Gastrocnemius medialis (tissue), 4 donors: Measurements from ENCODE around the gene FTCD. TPM values are rescaled to one million over a fixed set of nuclear protein-coding genes. Genes with fewer than 3 reads are reported as not detected.

Experiments
- ATAC-seq, 2 donors: fragments of 150-250 bp; one replicate each; pipeline ENCODE4 v1.9.1; 2016
- DNase-seq, 2 donors: peaks; one replicate each; pipeline ENCODE4 v3.0.0-alpha.2; 2019
- H3K27ac ChIP-seq, 4 donors: fragments of 200-600 bp; sonication (generic); 1 replicate in 1 of 4; 2 replicates in 3 of 4; pipeline ENCODE4 v1.5.1; 2016 to 2018; ENCODE audit warnings: mild to moderate bottlenecking in 2 of 4, moderate library complexity in 1 of 4
- H3K27me3 ChIP-seq, 3 donors: fragments of 200-600 bp; sonication (generic) in 2 of 3; 1 replicate in 1 of 3; 2 replicates in 2 of 3; pipeline versions ENCODE4 v1.5.1 to v1.6.0; 2016 to 2019; ENCODE audit warnings: mild to moderate bottlenecking in 1 of 3, moderate library complexity in 1 of 3
- H3K36me3 ChIP-seq, 2 donors: fragments of 200-600 bp; sonication (generic) in 1 of 2; one replicate each; pipeline ENCODE4 v1.5.1; 2017 to 2018
- H3K4me1 ChIP-seq, 2 donors: fragments of 200-600 bp; sonication (generic) in 1 of 2; one replicate each; pipeline ENCODE4 v1.5.1; 2016 to 2017; ENCODE audit warnings: mild to moderate bottlenecking in 2 of 2
- H3K4me3 ChIP-seq, 4 donors: fragments of 200-600 bp; sonication (generic) in 3 of 4; 1 replicate in 1 of 4; 2 replicates in 3 of 4; pipeline ENCODE4 v1.5.1; 2016 to 2019; ENCODE audit warnings: mild to moderate bottlenecking in 2 of 4
- H3K9me3 ChIP-seq, 3 donors: fragments of 200-600 bp; sonication (generic) in 2 of 3; 1 replicate in 1 of 3; 2 replicates in 2 of 3; pipeline ENCODE4 v1.5.1; 2016 to 2019
- POLR2A ChIP-seq, 2 donors: fragments of 450-650 bp; IDR thresholded peaks; one replicate each; pipeline ENCODE4 v1.6.1; 2017; ENCODE audit warnings: antibody characterized with exemption in 2 of 2, mild to moderate bottlenecking in 2 of 2, moderate library complexity in 2 of 2
- in situ Hi-C, 4 donors: fragments of 200-750 bp; cut with MboI; loops; one replicate each; pipeline versions ENCODE4 v1.15.0 to v1.8.0; 2017; ENCODE audit warnings: low sequenced_read_pairs in 4 of 4
- intact Hi-C: fragments of 100-400 bp; cut with DNase I; formaldehyde crosslinking; loops from one replicate; pipeline ENCODE4 v1.15.1; 2023; ENCODE audit warnings: low total_unique reads
- total RNA-seq, 4 donors: library from RNA; depleted of rRNA; stranded (reverse); fragments of >200 nt; gene quantifications; one replicate each; pipeline versions ENCODE4 v1.1.0 to v1.2.3, GENCODE V29; 2016
- TF ChIP-seq, protein P1 (sequence below), 5 experiments: fragments of 450-650 bp in 3 of 5; fragments of 200-600 bp in 2 of 5; sonication (generic) in 2 of 5; IDR thresholded peaks in 4 of 5; conservative IDR thresholded peaks in 1 of 5; 1 replicate in 4 of 5; 2 replicates in 1 of 5; pipeline ENCODE4 v1.5.1; 2016 to 2019; ENCODE audit warnings: antibody characterized with exemption in 5 of 5, mild to moderate bottlenecking in 3 of 5, moderate library complexity in 3 of 5

FTCD gene
- total RNA-seq, 4 donors from 2014 or later = 0.33 to 0.95 TPM; not detected in 2

DNA sequence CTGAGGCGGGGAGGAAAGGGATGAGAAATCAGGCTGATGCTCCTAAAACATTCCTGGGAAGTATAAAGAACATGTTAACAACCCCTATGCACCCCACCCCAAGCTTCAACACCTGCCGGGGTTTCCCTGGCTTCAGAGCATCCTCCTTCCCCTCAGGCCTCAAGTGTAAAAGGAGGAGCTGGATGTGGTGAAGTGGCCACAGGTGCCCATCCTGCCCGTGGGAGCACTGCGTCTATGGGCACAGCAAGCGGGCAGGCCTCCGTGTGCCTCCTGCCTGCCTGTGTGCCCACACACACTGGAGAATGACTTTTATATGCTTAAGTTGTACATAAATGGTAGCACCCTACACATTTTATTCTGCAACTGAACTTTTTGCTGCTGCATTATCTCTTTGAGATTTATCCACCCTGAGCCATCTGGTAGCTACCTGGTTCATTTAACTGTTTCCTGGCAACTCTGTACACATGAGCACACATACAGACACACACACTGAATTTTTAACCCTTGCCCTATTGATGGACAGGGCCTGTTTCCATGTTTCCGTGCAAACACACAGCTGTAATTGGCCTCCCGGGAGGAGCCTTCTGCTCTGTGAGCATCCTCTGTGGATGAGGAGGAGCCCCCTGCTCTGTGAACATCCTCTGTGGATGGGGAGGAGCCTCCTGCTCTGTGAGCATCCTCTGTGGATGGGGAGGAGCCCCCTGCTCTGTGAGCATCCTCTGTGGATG is 13.4 kb upstream of the FTCD start:
- Histone ChIP-seq H3K27me3 (peaks cover 0 to 5% (median 0%) of the 10 kb centered on the region in 3 donors), H3K4me3 (no peak overlapping the region), H3K27ac (no peak overlapping the region), H3K36me3 (no peaks in the 10 kb centered on the region), H3K9me3 (no peaks in the 10 kb centered on the region), H3K4me1 (no peaks in the 10 kb centered on the region)
- intact Hi-C loops (no loop called here), in situ Hi-C loops (no loop called here)
- no peak for TF ChIP-seq POLR2A (IDR thresholded peaks at IDR 0.05)
- TF ChIP-seq, protein P1, sequence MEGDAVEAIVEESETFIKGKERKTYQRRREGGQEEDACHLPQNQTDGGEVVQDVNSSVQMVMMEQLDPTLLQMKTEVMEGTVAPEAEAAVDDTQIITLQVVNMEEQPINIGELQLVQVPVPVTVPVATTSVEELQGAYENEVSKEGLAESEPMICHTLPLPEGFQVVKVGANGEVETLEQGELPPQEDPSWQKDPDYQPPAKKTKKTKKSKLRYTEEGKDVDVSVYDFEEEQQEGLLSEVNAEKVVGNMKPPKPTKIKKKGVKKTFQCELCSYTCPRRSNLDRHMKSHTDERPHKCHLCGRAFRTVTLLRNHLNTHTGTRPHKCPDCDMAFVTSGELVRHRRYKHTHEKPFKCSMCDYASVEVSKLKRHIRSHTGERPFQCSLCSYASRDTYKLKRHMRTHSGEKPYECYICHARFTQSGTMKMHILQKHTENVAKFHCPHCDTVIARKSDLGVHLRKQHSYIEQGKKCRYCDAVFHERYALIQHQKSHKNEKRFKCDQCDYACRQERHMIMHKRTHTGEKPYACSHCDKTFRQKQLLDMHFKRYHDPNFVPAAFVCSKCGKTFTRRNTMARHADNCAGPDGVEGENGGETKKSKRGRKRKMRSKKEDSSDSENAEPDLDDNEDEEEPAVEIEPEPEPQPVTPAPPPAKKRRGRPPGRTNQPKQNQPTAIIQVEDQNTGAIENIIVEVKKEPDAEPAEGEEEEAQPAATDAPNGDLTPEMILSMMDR (IDR thresholded peaks at IDR 0.05 in 4 of 5, conservative IDR thresholded peaks at IDR 0.05 in 1 of 5) = no peak
- no peak for DNase-seq
- no peak for ATAC-seq

DNA sequence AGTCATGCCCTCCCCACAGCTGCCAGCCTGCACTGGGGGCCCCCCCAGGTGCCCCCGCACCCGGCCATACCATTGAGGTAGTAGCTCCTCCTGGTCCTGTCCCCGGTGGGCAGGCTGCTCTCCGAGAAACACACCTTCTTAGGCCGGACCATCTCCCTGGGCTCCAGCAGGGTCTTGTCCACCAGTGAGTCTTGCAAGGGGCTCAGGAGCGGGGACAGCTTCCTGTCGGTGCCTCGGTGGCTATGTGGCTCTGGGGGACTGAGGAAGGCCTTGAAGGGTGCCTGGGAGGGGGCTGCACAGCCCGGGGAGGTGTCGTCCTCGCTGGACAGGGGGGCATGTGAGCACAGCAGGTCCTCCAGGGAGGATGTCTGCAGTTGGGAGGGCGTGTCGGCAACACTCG is 12.9 kb upstream of the FTCD start:
- Histone ChIP-seq H3K9me3 (no peaks in the 10 kb centered on the region), H3K4me1 (no peaks in the 10 kb centered on the region), H3K36me3 (no peaks in the 10 kb centered on the region), H3K27me3 (peaks cover 0 to 5% (median 0%) of the 10 kb centered on the region in 3 donors), H3K4me3 (no peak overlapping the region), H3K27ac (no peak overlapping the region)
- DNase-seq (no peak), ATAC-seq (no peak)
- intact Hi-C loops = no loop called here
- in situ Hi-C loops = no loop called here
- TF ChIP-seq, protein P1 (IDR thresholded peaks at IDR 0.05 in 4 of 5, conservative IDR thresholded peaks at IDR 0.05 in 1 of 5) = no peak
- no peak for TF ChIP-seq POLR2A (IDR thresholded peaks at IDR 0.05)

DNA sequence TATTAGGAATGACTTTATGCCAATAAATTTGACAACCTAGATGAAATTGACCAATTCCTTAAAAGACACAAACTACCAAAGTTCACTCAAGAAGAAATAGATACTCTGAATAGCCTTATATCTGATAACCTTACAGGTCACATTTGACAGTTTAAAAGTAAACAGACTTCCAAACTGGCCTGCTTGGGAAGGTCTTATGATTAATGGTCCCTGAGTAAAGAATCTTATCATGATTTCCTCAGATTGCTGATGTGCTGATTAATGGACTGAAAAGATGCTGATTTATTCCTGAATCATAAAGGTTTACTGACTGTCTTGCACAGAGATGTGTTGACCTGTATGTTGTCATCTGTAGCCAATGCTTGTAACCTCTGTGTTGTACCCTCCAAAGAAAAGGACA is 9.7 kb upstream of the FTCD start:
- no peak for DNase-seq
- intact Hi-C loops (no loop called here), in situ Hi-C loops (no loop called here)
- no peaks in the 10 kb centered on the region for H3K4me1 ChIP-seq
- H3K9me3 ChIP-seq = no peaks in the 10 kb centered on the region
- TF ChIP-seq POLR2A (IDR thresholded peaks at IDR 0.05) = no peak
- TF ChIP-seq, protein P1 (IDR thresholded peaks at IDR 0.05 in 4 of 5, conservative IDR thresholded peaks at IDR 0.05 in 1 of 5) = no peak
- no peaks in the 10 kb centered on the region for H3K36me3 ChIP-seq
- peaks cover 0 to 12% (median 7%) of the 10 kb centered on the region in 3 donors for H3K27me3 ChIP-seq
- no peak overlapping the region for H3K27ac ChIP-seq
- H3K4me3 ChIP-seq = no peak overlapping the region
- ATAC-seq = no peak

DNA sequence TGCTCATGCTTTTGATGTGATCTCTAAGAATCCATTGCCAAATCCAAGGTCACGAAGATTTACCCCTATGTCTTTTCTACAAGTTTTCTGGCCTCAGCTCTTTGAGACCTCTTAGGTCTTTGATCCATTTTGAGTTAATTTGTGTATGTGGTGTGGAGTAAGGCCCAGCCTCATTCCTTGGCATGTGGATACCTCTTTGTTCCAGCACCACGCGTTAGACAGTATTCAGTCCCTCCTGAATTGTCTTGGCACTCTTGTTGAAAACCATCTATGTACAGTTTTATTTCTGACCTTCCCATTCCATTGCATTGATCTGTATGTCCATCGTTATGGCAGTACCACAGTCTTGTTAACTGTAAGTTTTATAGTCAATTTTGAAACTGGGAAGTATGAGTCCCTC is 8.0 kb upstream of the FTCD start:
- DNase-seq = no peak
- in situ Hi-C loops (no loop called here), intact Hi-C loops (no loop called here)
- no peak for ATAC-seq
- peaks cover 0 to 12% (median 7%) of the 10 kb centered on the region in 3 donors for H3K27me3 ChIP-seq
- no peak overlapping the region for H3K4me3 ChIP-seq
- H3K27ac ChIP-seq = no peak overlapping the region
- TF ChIP-seq, protein P1 (IDR thresholded peaks at IDR 0.05 in 4 of 5, conservative IDR thresholded peaks at IDR 0.05 in 1 of 5) = no peak
- TF ChIP-seq POLR2A (IDR thresholded peaks at IDR 0.05) = no peak
- no peaks in the 10 kb centered on the region for H3K36me3 ChIP-seq
- no peaks in the 10 kb centered on the region for H3K9me3 ChIP-seq
- H3K4me1 ChIP-seq = no peaks in the 10 kb centered on the region
